Activated B cell treated with CpG ODN at 0.5 μM for 24 hours (primary cell): ENCODE data around the gene RNF152. TPM values are rescaled to one million over a fixed set of nuclear protein-coding genes. Genes with fewer than 3 reads are reported as not detected.

Source experiments
- ATAC-seq: fragments of 200-7000 bp; cut with Tn5 transposase; one replicate; pipeline ENCODE4 v1.10.0; 2021; ENCODE audit warnings: low read depth, mild to moderate bottlenecking, moderate library complexity
- CTCF ChIA-PET: fragments of 350-600 bp; sonication (Branson Sonifier 250); formaldehyde crosslinking; loops from one replicate; lab custom pipeline; 2021; ENCODE audit warnings: antibody characterized with exemption; lab: Charles Lee
- POLR2A ChIA-PET: fragments of 350-600 bp; sonication (Branson Sonifier 250); formaldehyde crosslinking; loops from one replicate; lab custom pipeline; 2021; ENCODE audit warnings: antibody characterized with exemption; lab: Charles Lee
- DNase-seq: peaks from one replicate; pipeline ENCODE4 v3.0.0; 2022
- H3K27ac Mint-ChIP-seq: one replicate; pipeline ENCODE4 v1.8.0; 2020; ENCODE audit warnings: mixed read lengths
- H3K27me3 Mint-ChIP-seq: one replicate; pipeline ENCODE4 v1.8.0; 2021; ENCODE audit warnings: mixed read lengths
- H3K36me3 Mint-ChIP-seq: one replicate; pipeline ENCODE4 v1.8.0; 2021; ENCODE audit warnings: low read depth, mixed read lengths
- H3K4me1 Mint-ChIP-seq: one replicate; pipeline ENCODE4 v1.8.0; 2021; ENCODE audit warnings: mixed read lengths
- H3K4me3 Mint-ChIP-seq: one replicate; pipeline ENCODE4 v1.8.0; 2020; ENCODE audit warnings: mild to moderate bottlenecking, mixed read lengths
- H3K9me3 Mint-ChIP-seq: one replicate; pipeline ENCODE4 v1.8.0; 2020; ENCODE audit warnings: mixed read lengths
- CTCF ChIP-seq: fragments of 200-600 bp; IDR thresholded peaks from one replicate; pipeline ENCODE4 v1.8.0; 2022; ENCODE audit warnings: antibody characterized with exemption, mild to moderate bottlenecking
- intact Hi-C: fragments of 100-400 bp; cut with micrococcal nuclease; formaldehyde crosslinking; loops from one replicate; pipeline ENCODE4 v1.15.1; 2024
- total RNA-seq: library from RNA; stranded (reverse); gene quantifications from 2 replicates; pipeline ENCODE4 v1.2.3, GENCODE V29; 2022

The RNF152 gene
- total RNA-seq, 1 donor from 2014 or later = 0.02 TPM

- Mint-ChIP-seq H3K4me1 (peaks cover 15% of the 10 kb centered on the region), H3K9me3 (no peaks in the 10 kb centered on the region), H3K27ac (no peak overlapping the region), H3K27me3 (peaks cover 52% of the 10 kb centered on the region), H3K4me3 (peak overlapping the region; percentile 68), H3K36me3 (no peaks in the 10 kb centered on the region)
- POLR2A ChIA-PET = no interaction called here
- TF ChIP-seq CTCF = no peak
- ATAC-seq = no peak
- DNase-seq = no peak
- CTCF ChIA-PET = no interaction called here
- intact Hi-C loops = loop anchor here (2.0 to 5.0 kb wide), 2 partner anchors 58 to 313 kb away; no protein-coding TSS in a partner anchor
Measured at GRCh38 chr18:61894751-61895524, 2.1 kb upstream of the RNF152 start.

GRCh38 chr18:61893971-61894750, 1.4 kb upstream of the RNF152 start:
- peaks cover 15% of the 10 kb centered on the region for H3K4me1 Mint-ChIP-seq
- intact Hi-C loops = loop anchor here (2.0 to 5.0 kb wide), 2 partner anchors 59 to 312 kb away; no protein-coding TSS in a partner anchor
- ATAC-seq (peak; percentile 90), DNase-seq (peak; percentile 40)
- peaks cover 54% of the 10 kb centered on the region for H3K27me3 Mint-ChIP-seq
- POLR2A ChIA-PET = no interaction called here
- no peak for TF ChIP-seq CTCF
- no peaks in the 10 kb centered on the region for H3K36me3 Mint-ChIP-seq
- CTCF ChIA-PET = interaction anchor here (0.5 kb wide), 1 partner anchor 50 kb away, joined by 3 read pairs; no protein-coding TSS in a partner anchor
- H3K4me3 Mint-ChIP-seq = peak overlapping the region; percentile 76
- H3K27ac Mint-ChIP-seq = no peak overlapping the region
- no peaks in the 10 kb centered on the region for H3K9me3 Mint-ChIP-seq

GRCh38 chr18:61893309-61893970, 633 bp upstream of the RNF152 start:
- ATAC-seq (no peak), DNase-seq (peak; percentile 27)
- POLR2A ChIA-PET = interaction anchor here (0.6 kb wide), 1 partner anchor 1936 kb away, joined by 3 read pairs; no protein-coding TSS in a partner anchor
- Mint-ChIP-seq H3K9me3 (no peaks in the 10 kb centered on the region), H3K4me1 (peaks cover 15% of the 10 kb centered on the region), H3K27ac (no peak overlapping the region), H3K36me3 (no peaks in the 10 kb centered on the region), H3K4me3 (peak overlapping the region; percentile 79), H3K27me3 (peaks cover 50% of the 10 kb centered on the region)
- no peak for TF ChIP-seq CTCF
- CTCF ChIA-PET = no interaction called here
- intact Hi-C loops = loop anchor here (5.0 kb wide), 1 partner anchor 311 kb away; no protein-coding TSS in a partner anchor

- H3K36me3 Mint-ChIP-seq = no peaks in the 10 kb centered on the region
- no peaks in the 10 kb centered on the region for H3K9me3 Mint-ChIP-seq
- H3K4me1 Mint-ChIP-seq = peaks cover 15% of the 10 kb centered on the region
- intact Hi-C loops = loop anchor here (5.0 kb wide), 1 partner anchor 310 kb away; no protein-coding TSS in a partner anchor
- H3K27me3 Mint-ChIP-seq = peaks cover 40% of the 10 kb centered on the region
- H3K27ac Mint-ChIP-seq = no peak overlapping the region
- DNase-seq = no peak
- CTCF ChIA-PET = no interaction called here
- H3K4me3 Mint-ChIP-seq = no peak overlapping the region
- no peak for TF ChIP-seq CTCF
- POLR2A ChIA-PET = no interaction called here
- no peak for ATAC-seq
Measured at GRCh38 chr18:61891894-61892293, 913 bp downstream of the RNF152 start.
